Upper lobe of left lung (tissue), 6 donors: Measurements from ENCODE around the gene SND1. TPM values are rescaled to one million over a fixed set of nuclear protein-coding genes. Genes with fewer than 3 reads are reported as not detected.

ENCODE experiments used
- ATAC-seq, 2 donors: fragments of 200-7000 bp; cut with Tn5 transposase; one replicate each; pipeline ENCODE4 v1.9.1; 2022; ENCODE audit warnings: mild to moderate bottlenecking in 2 of 2, moderate library complexity in 2 of 2; ENCODE audit not compliant: low FRiP score in 2 of 2
- DNase-seq, 2 donors: peaks; one replicate each; pipeline ENCODE4 v3.0.0-alpha.2; 2019 to 2020
- H3K27ac ChIP-seq, 4 donors: fragments of 200-600 bp; sonication (generic); one replicate each; pipeline ENCODE4 v1.5.1; 2016 to 2019
- H3K27me3 ChIP-seq, 4 donors: fragments of 200-600 bp; sonication (generic); one replicate each; pipeline ENCODE4 v1.5.1; 2017 to 2019
- H3K36me3 ChIP-seq, 4 donors: fragments of 200-600 bp; sonication (generic); one replicate each; pipeline ENCODE4 v1.5.1; 2016 to 2019
- H3K4me1 ChIP-seq, 4 donors: fragments of 200-600 bp; sonication (generic); one replicate each; pipeline ENCODE4 v1.5.1; 2018 to 2019
- H3K4me3 ChIP-seq, 4 donors: fragments of 200-600 bp; sonication (generic); one replicate each; pipeline ENCODE4 v1.5.1; 2017 to 2019; ENCODE audit warnings: mild to moderate bottlenecking in 2 of 4, moderate library complexity in 1 of 4
- H3K9me3 ChIP-seq, 4 donors: fragments of 200-600 bp; sonication (generic); one replicate each; pipeline ENCODE4 v1.5.1; 2018 to 2019
- CTCF ChIP-seq, 6 experiments: fragments of 450-650 bp in 4 of 6; fragments of 200-600 bp in 2 of 6; sonication (generic) in 2 of 6; IDR thresholded peaks; one replicate each; pipeline ENCODE4 v1.5.1; 2016 to 2019; ENCODE audit warnings: antibody characterized with exemption in 6 of 6
- EP300 ChIP-seq, 4 donors: sonication (generic); formaldehyde crosslinking; IDR thresholded peaks; one replicate each; pipeline ENCODE4 v1.5.1; 2017; ENCODE audit warnings: antibody characterized with exemption in 4 of 4, control low read depth in 2 of 4
- POLR2A ChIP-seq, 4 donors: fragments of 450-650 bp; IDR thresholded peaks; one replicate each; pipeline ENCODE4 v1.5.1; 2016 to 2017; ENCODE audit warnings: antibody characterized with exemption in 4 of 4, mild to moderate bottlenecking in 2 of 4
- POLR2AphosphoS5 ChIP-seq, 2 donors: sonication (generic); formaldehyde crosslinking; IDR thresholded peaks; one replicate each; pipeline ENCODE4 v1.5.1; 2017; ENCODE audit warnings: antibody characterized with exemption in 2 of 2
- whole genome bisulfite sequencing, 2 donors: methylation state at CpG; one replicate each; pipeline ENCODE4 v1.1.5; 2017 to 2018; 5-methylcytosine and 5-hydroxymethylcytosine counted together
- total RNA-seq, 6 donors: library from RNA; depleted of rRNA in 4 of 6; stranded (reverse); fragments of >200 nt in 4 of 6; gene quantifications; one replicate each; pipeline versions ENCODE4 v1.1.0 to v1.2.1, GENCODE V29; 2016 to 2021
- donor health status: DM: no; HTN: no; CAD: no; lungs with moderate emphysema.
- donor health status: DM: no; HTN: yes; CAD: no; lungs with severe emphysema.

Gene SND1
- total RNA-seq, 6 donors from 2014 or later: 107 to 167 (median 121) TPM

GRCh38 chr7:127692200-127692599 is 40.2 kb downstream of the SND1 start:
- no peaks in the 10 kb centered on the region for H3K4me1 ChIP-seq
- no peak for TF ChIP-seq EP300 (IDR thresholded peaks at IDR 0.05)
- TF ChIP-seq POLR2A (IDR thresholded peaks at IDR 0.05): no peak
- no peak for TF ChIP-seq CTCF (IDR thresholded peaks at IDR 0.05)
- no peak for TF ChIP-seq POLR2AphosphoS5 (IDR thresholded peaks at IDR 0.05)
- H3K9me3 ChIP-seq: no peaks in the 10 kb centered on the region
- H3K36me3 ChIP-seq: peaks cover 8 to 60% (median 25%) of the 10 kb centered on the region in 4 donors
- no peak overlapping the region for H3K27ac ChIP-seq
- 96 to 100% methylated on average over 1 of the region's 1 CpG for WGBS, 2 donors
- H3K27me3 ChIP-seq: no peaks in the 10 kb centered on the region
- no peak overlapping the region for H3K4me3 ChIP-seq
- ATAC-seq (no peak), DNase-seq (no peak)

- TF ChIP-seq EP300 (IDR thresholded peaks at IDR 0.05): no peak
- 90 to 94% methylated on average over 2 of the region's 2 CpGs for WGBS, 2 donors
- Histone ChIP-seq H3K9me3 (no peaks in the 10 kb centered on the region), H3K27ac (no peak overlapping the region), H3K36me3 (peaks cover 24 to 85% (median 39%) of the 10 kb centered on the region in 4 donors), H3K27me3 (no peaks in the 10 kb centered on the region), H3K4me1 (no peaks in the 10 kb centered on the region), H3K4me3 (no peak overlapping the region)
- ATAC-seq (no peak), DNase-seq (no peak)
Observed at GRCh38 chr7:127699853-127700252, 47.9 kb downstream of the SND1 start.

- 66 to 77% methylated on average over 6 of the region's 6 CpGs for WGBS, 2 donors
- Histone ChIP-seq H3K9me3 (no peaks in the 10 kb centered on the region), H3K27me3 (no peaks in the 10 kb centered on the region), H3K4me1 (no peaks in the 10 kb centered on the region), H3K4me3 (no peak overlapping the region), H3K27ac (no peak overlapping the region), H3K36me3 (peaks cover 30 to 85% (median 38%) of the 10 kb centered on the region in 4 donors)
- no peak for ATAC-seq
- TF ChIP-seq EP300 (IDR thresholded peaks at IDR 0.05) (no peak), POLR2A (IDR thresholded peaks at IDR 0.05) (no peak), CTCF (IDR thresholded peaks at IDR 0.05) (no peak), POLR2AphosphoS5 (IDR thresholded peaks at IDR 0.05) (no peak)
- DNase-seq: no peak
Observed at GRCh38 chr7:127702052-127702652, 50.2 kb downstream of the SND1 start.

GRCh38 chr7:127702938-127703337 is 50.9 kb downstream of the SND1 start:
- Histone ChIP-seq H3K4me1 (no peaks in the 10 kb centered on the region), H3K4me3 (no peak overlapping the region), H3K27me3 (no peaks in the 10 kb centered on the region), H3K27ac (no peak overlapping the region), H3K9me3 (no peaks in the 10 kb centered on the region), H3K36me3 (peaks cover 30 to 89% (median 41%) of the 10 kb centered on the region in 4 donors)
- 96 to 97% methylated on average over 5 to 7 of the region's 7 CpGs for WGBS, 2 donors
- DNase-seq: no peak
- ATAC-seq: no peak
- no peak for TF ChIP-seq POLR2AphosphoS5 (IDR thresholded peaks at IDR 0.05)
- TF ChIP-seq POLR2A (IDR thresholded peaks at IDR 0.05): no peak
- TF ChIP-seq CTCF (IDR thresholded peaks at IDR 0.05): no peak
- no peak for TF ChIP-seq EP300 (IDR thresholded peaks at IDR 0.05)

- Histone ChIP-seq H3K9me3 (no peaks in the 10 kb centered on the region), H3K4me1 (no peaks in the 10 kb centered on the region), H3K4me3 (no peak overlapping the region), H3K27ac (no peak overlapping the region), H3K27me3 (no peaks in the 10 kb centered on the region), H3K36me3 (peaks cover 26 to 86% (median 38%) of the 10 kb centered on the region in 4 donors)
- 71 to 80% methylated on average over 1 of the region's 1 CpG for WGBS, 2 donors
- ATAC-seq (no peak), DNase-seq (no peak)
- no peak for TF ChIP-seq POLR2A (IDR thresholded peaks at IDR 0.05)
- no peak for TF ChIP-seq POLR2AphosphoS5 (IDR thresholded peaks at IDR 0.05)
- no peak for TF ChIP-seq CTCF (IDR thresholded peaks at IDR 0.05)
- TF ChIP-seq EP300 (IDR thresholded peaks at IDR 0.05): no peak
Observed at GRCh38 chr7:127704211-127704610, 52.2 kb downstream of the SND1 start.
